ENCODE measurements around the gene VSX1.

The VSX1 gene

GRCh38 chr20:25053255-25054031, 28.5 kb downstream of the VSX1 start:
- no peak for DNase-seq (ENCODE audit: low spot score)

- DNase-seq (ENCODE audit: low spot score), result no peak
Observed at GRCh38 chr20:25052255-25053194, 29.4 kb downstream of the VSX1 start.

GRCh38 chr20:25051386-25052155, 30.4 kb downstream of the VSX1 start:
- DNase-seq (ENCODE audit: low spot score), result no peak

GRCh38 chr20:25050501-25051350, 31.2 kb downstream of the VSX1 start:
- DNase-seq (ENCODE audit: low spot score), result no peak

GRCh38 chr20:25050082-25050481, 31.9 kb downstream of the VSX1 start:
- no peak for DNase-seq (ENCODE audit: low spot score)

GRCh38 chr20:25049261-25050060, 32.5 kb downstream of the VSX1 start:
- DNase-seq (ENCODE audit: low spot score), result no peak

GRCh38 chr20:25048519-25048952, 33.4 kb downstream of the VSX1 start:
- DNase-seq (ENCODE audit: low spot score), result no peak

- no peak for DNase-seq (ENCODE audit: low spot score)
Observed at GRCh38 chr20:25047766-25048165, 34.2 kb downstream of the VSX1 start.

GRCh38 chr20:25046736-25047666, 34.9 kb downstream of the VSX1 start:
- DNase-seq (ENCODE audit: low spot score), result no peak

- no peak for DNase-seq (ENCODE audit: low spot score)
Observed at GRCh38 chr20:25046181-25046641, 35.7 kb downstream of the VSX1 start.

- no peak for DNase-seq (ENCODE audit: low spot score)
Observed at GRCh38 chr20:25045343-25045712, 36.6 kb downstream of the VSX1 start.

- DNase-seq (ENCODE audit: low spot score), result no peak
Observed at GRCh38 chr20:25044660-25045342, 37.1 kb downstream of the VSX1 start.

GRCh38 chr20:25044261-25044560, 37.7 kb downstream of the VSX1 start:
- no peak for DNase-seq (ENCODE audit: low spot score)

- no peak for DNase-seq (ENCODE audit: low spot score)
Observed at GRCh38 chr20:25043499-25044260, 38.3 kb downstream of the VSX1 start.

GRCh38 chr20:25042531-25043498, 39.1 kb downstream of the VSX1 start:
- no peak for DNase-seq (ENCODE audit: low spot score)

- no peak for DNase-seq (ENCODE audit: low spot score)
Observed at GRCh38 chr20:25041813-25042530, 40.0 kb downstream of the VSX1 start.

Data from LoVo (cell line).